IMR-90 (cell line): ENCODE results near the gene SULT1A3. TPM values are rescaled to one million over a fixed set of nuclear protein-coding genes. Genes with fewer than 3 reads are reported as not detected.
"Not testable (repeated sequence)": the region's sequence is repeated elsewhere in the genome, so short reads cannot be mapped to it uniquely, and the experiment has no call there.

Source experiments
- ATAC-seq: fragments of 200-7000 bp; cut with Tn5 transposase; 2 replicates; pipeline ENCODE4 v1.9.1; 2020; ENCODE audit warnings: low read depth, mild to moderate bottlenecking, moderate library complexity
- BruUV-seq: library from RNA; stranded (reverse); fragments of 400-500 nt; replicated peaks from 2 replicates; lab custom pipeline; 2021; lab: Mats Ljungman, UMichigan
- CTCF ChIA-PET: fragments of 300-600 bp; formaldehyde crosslinking; extraction: SDS; loops from one replicate; lab custom pipeline; 2021; ENCODE audit warnings: antibody characterized with exemption; lab: Yijun Ruan, JAX
- POLR2A ChIA-PET: fragments of 300-600 bp; sonication (Branson Sonifier 250); formaldehyde crosslinking; loops from one replicate; lab custom pipeline; 2022; ENCODE audit warnings: antibody characterized with exemption; ENCODE audit not compliant: unreplicated experiment; lab: Charles Lee
- DNase-seq: peaks from one replicate; pipeline ENCODE4 v3.0.0; 2013
- H2AFZ ChIP-seq: replicated peaks from 2 replicates; pipeline ENCODE3; 2013; ENCODE audit warnings: low read length, mild to moderate bottlenecking; ENCODE audit not compliant: poor library complexity
- H2AK5ac ChIP-seq: 2 replicates; pipeline ENCODE4 v1.6.1; 2013; ENCODE audit warnings: low read depth, low read length, inconsistent platforms
- H2AK9ac ChIP-seq: replicated peaks from 2 replicates; pipeline ENCODE3; 2013; ENCODE audit warnings: mild to moderate bottlenecking, low read depth, low read length, moderate library complexity; ENCODE audit not compliant: poor library complexity
- H2BK120ac ChIP-seq: 2 replicates; pipeline ENCODE4 v1.6.1; 2013; ENCODE audit warnings: low read depth, low read length, inconsistent platforms
- H2BK15ac ChIP-seq: 3 replicates; pipeline ENCODE4 v1.6.1; 2013; ENCODE audit warnings: low read depth, low read length, inconsistent platforms
- H2BK20ac ChIP-seq: 2 replicates; pipeline ENCODE4 v1.6.1; 2013; ENCODE audit warnings: low read depth, mild to moderate bottlenecking, inconsistent platforms, low read length, moderate library complexity
- H2BK5ac ChIP-seq: 2 replicates; pipeline ENCODE4 v1.6.1; 2013; ENCODE audit warnings: mild to moderate bottlenecking, low read depth, low read length, inconsistent platforms; ENCODE audit not compliant: poor library complexity, severe bottlenecking
- H3K14ac ChIP-seq: replicated peaks from 2 replicates; pipeline ENCODE4 v1.6.1; 2013; ENCODE audit warnings: low read depth, low read length, inconsistent platforms
- H3K18ac ChIP-seq: 2 replicates; pipeline ENCODE4 v1.6.1; 2013; ENCODE audit warnings: low read depth, low read length, control low read depth
- H3K23ac ChIP-seq: 2 replicates; pipeline ENCODE4 v1.6.1; 2013; ENCODE audit warnings: low read depth, low read length, inconsistent platforms
- H3K27ac ChIP-seq: 2 replicates; pipeline ENCODE4 v1.5.1; 2013; ENCODE audit warnings: mild to moderate bottlenecking, control low read depth, low read length; ENCODE audit not compliant: insufficient read depth
- H3K27me3 ChIP-seq: 2 replicates; pipeline ENCODE4 v1.6.1; 2013; ENCODE audit warnings: low read length; ENCODE audit not compliant: control insufficient read depth, insufficient read depth
- H3K36me3 ChIP-seq: 2 replicates; pipeline ENCODE4 v1.6.1; 2013; ENCODE audit warnings: low read length, mixed read lengths; ENCODE audit not compliant: control insufficient read depth, insufficient read depth
- H3K4ac ChIP-seq: 2 replicates; pipeline ENCODE4 v1.6.1; 2013; ENCODE audit warnings: low read depth, low read length, inconsistent platforms
- H3K4me1 ChIP-seq: 2 replicates; pipeline ENCODE4 v1.6.1; 2013; ENCODE audit warnings: low read length, mixed read lengths; ENCODE audit not compliant: control insufficient read depth, insufficient read depth
- H3K4me2 ChIP-seq: 2 replicates; pipeline ENCODE4 v1.6.1; 2013; ENCODE audit warnings: low read depth, mild to moderate bottlenecking, control low read depth, low read length, moderate library complexity
- H3K4me3 ChIP-seq: 2 replicates; pipeline ENCODE4 v1.5.1; 2013; ENCODE audit warnings: low read depth, mild to moderate bottlenecking, control low read depth, low read length, moderate library complexity; ENCODE audit not compliant: insufficient read depth
- H3K56ac ChIP-seq: 2 replicates; pipeline ENCODE4 v1.6.1; 2013; ENCODE audit warnings: low read length, inconsistent platforms; ENCODE audit not compliant: insufficient read depth; ENCODE audit errors: extremely low read depth
- H3K79me1 ChIP-seq, 2 experiments: 2 replicates each; pipeline ENCODE4 v1.6.1; 2013; ENCODE audit warnings: low read length in 2 of 2, inconsistent platforms in 1 of 2, low read depth in 1 of 2
- H3K9ac ChIP-seq: 2 replicates; pipeline ENCODE4 v1.6.1; 2013; ENCODE audit warnings: low read depth, low read length, control low read depth
- H3K9me1 ChIP-seq: 2 replicates; pipeline ENCODE4 v1.6.1; 2013; ENCODE audit warnings: low read length, inconsistent platforms; ENCODE audit not compliant: insufficient read depth
- H3K9me3 ChIP-seq: 2 replicates; pipeline ENCODE4 v1.6.1; 2013; ENCODE audit warnings: low read length; ENCODE audit not compliant: control insufficient read depth, insufficient read depth
- H4K20me1 ChIP-seq: 2 replicates; pipeline ENCODE4 v1.6.1; 2013; ENCODE audit warnings: low read length, inconsistent platforms; ENCODE audit not compliant: insufficient read depth
- H4K5ac ChIP-seq: 2 replicates; pipeline ENCODE4 v1.6.1; 2013; ENCODE audit warnings: mild to moderate bottlenecking, low read depth, low read length, control low read depth
- H4K8ac ChIP-seq, 2 experiments: 2 replicates each; pipeline ENCODE4 v1.6.1; 2013; ENCODE audit warnings: low read depth in 2 of 2, low read length in 2 of 2, control low read depth in 1 of 2, inconsistent platforms in 1 of 2
- H4K91ac ChIP-seq: 2 replicates; pipeline ENCODE4 v1.6.1; 2013; ENCODE audit warnings: low read depth, low read length, inconsistent platforms; ENCODE audit not compliant: insufficient read depth
- whole genome bisulfite sequencing, 2 experiments: methylation state at CpG; one replicate each; pipeline versions ENCODE4 v1.1.5 to v1.1.7; 2013; ENCODE audit warnings: missing lambda C conversion rate in 2 of 2; ENCODE audit not compliant: insufficient read length in 1 of 2; ENCODE audit errors: extremely low coverage in 2 of 2; 5-methylcytosine and 5-hydroxymethylcytosine counted together
- dilution Hi-C: fragments of 300-500 bp; cut with HindIII; formaldehyde crosslinking; loops from one replicate; pipeline ENCODE4 v1.14.3; 2018; ENCODE audit warnings: low sequenced_read_pairs; ENCODE audit not compliant: unreplicated experiment
- in situ Hi-C: fragments of 300-500 bp; cut with MboI; formaldehyde crosslinking; loops from 3 replicates; pipeline ENCODE4 v1.14.3; 2019; ENCODE audit warnings: low sequenced_read_pairs, inconsistent platforms, mixed read lengths
- intact Hi-C: fragments of 100-400 bp; cut with micrococcal nuclease; formaldehyde crosslinking; loops from 2 replicates; pipeline ENCODE4 v1.10.0; 2022
- microRNA-seq, 2 experiments: library from miRNA; stranded (forward) in 1 of 2; unstranded in 1 of 2; fragments of 10-50 nt in 1 of 2; fragments of <30 nt in 1 of 2; gene quantifications in 1 of 2; microRNA quantifications in 1 of 2; one replicate each; pipeline versions ENCODE3 to v1.1.0; 2013 to 2020; ENCODE audit not compliant: insufficient read depth in 1 of 2, insufficient read length in 1 of 2, unreplicated experiment in 1 of 2
- polyA plus RNA-seq, 3 experiments: library from polyadenylated mRNA; depleted of rRNA; stranded (reverse); fragments of >200 nt; gene quantifications; 2 replicates each; pipeline ENCODE4 v1.2.3, GENCODE V29; 2012; ENCODE audit warnings: low replicate concordance in 1 of 3
- small RNA-seq, 5 experiments: library from RNA; depleted of rRNA; stranded (forward); fragments of <200 nt; gene quantifications; one replicate each; pipeline ENCODE3, GENCODE V24; 2012
- total RNA-seq: library from RNA; depleted of rRNA; stranded (reverse); fragments of >200 nt; gene quantifications from 2 replicates; pipeline ENCODE4 v1.2.3, GENCODE V29; 2012; rRNA removed

SULT1A3 gene
- total and polyA plus RNA-seq, 2 of the 4 experiments (the other 2 are of a cell fraction), result 0.18 to 17.2 TPM

DNA sequence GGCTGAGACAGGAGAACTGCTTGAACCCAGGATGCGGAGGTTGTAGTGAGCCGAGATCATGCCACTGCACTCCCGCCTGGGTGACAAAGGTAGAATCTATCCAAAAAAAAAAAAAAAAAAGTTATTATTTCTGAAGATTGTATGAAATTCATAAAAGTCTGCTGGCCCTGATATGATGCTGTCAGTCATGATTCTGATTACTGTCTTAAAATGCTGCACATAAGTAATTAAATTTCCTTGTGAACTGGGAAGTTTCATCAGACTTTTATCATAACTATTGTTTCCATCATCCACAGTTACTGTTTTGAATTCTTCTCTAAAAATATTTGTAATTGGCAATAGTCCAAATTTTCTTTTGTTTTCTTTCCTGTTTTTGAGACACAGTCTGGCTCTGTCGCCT is 49.3 kb downstream of the SULT1A3 start, which contains the start of gene NPIPB13:
Gene NPIPB13, minus strand, starts transcription at position 101 of the 400 bp plus-strand sequence. CDS start 2,906 bp downstream, outside the sequence.
- POLR2A ChIA-PET, H3K27ac ChIP-seq, CTCF ChIA-PET: not testable (repeated sequence)

More for the DNA sequence above, 49.3 kb downstream of the SULT1A3 start, which contains the start of gene NPIPB13:
- H2AK9ac ChIP-seq, H2BK15ac ChIP-seq, H3K27me3 ChIP-seq, H4K20me1 ChIP-seq, H3K14ac ChIP-seq, H3K4me1 ChIP-seq, ATAC-seq, dilution Hi-C loops, H3K36me3 ChIP-seq, H3K9me1 ChIP-seq, H4K8ac ChIP-seq, H2BK120ac ChIP-seq, H3K4me2 ChIP-seq, intact Hi-C loops, H2BK20ac ChIP-seq, H2BK5ac ChIP-seq, H3K79me1 ChIP-seq, H3K18ac ChIP-seq, H3K4ac ChIP-seq, H4K5ac ChIP-seq, H3K4me3 ChIP-seq, H3K9me3 ChIP-seq, H3K9ac ChIP-seq, H2AK5ac ChIP-seq, H2AFZ ChIP-seq, in situ Hi-C loops, H4K91ac ChIP-seq, H3K56ac ChIP-seq, DNase-seq, H3K23ac ChIP-seq, BruUV-seq: not testable (repeated sequence)
- no CpG with 5 or more reads among the region's 4 CpGs for WGBS, 2 experiments

Small RNA genes within 50 kb of the gene (microRNA-seq; reads per million reads assigned to microRNA genes)
- gene AC106782.4 (ENCODE audit: insufficient read depth, insufficient read length), result not detected

Small RNA genes within 50 kb of the gene (small RNA-seq; reads per million reads assigned to genes)
- 0 reads per million in 5 experiments for gene AC106782.4

Other genes starting within 250 kb of the SULT1A3 start
- 44.2 and 47.0 TPM in 2 replicates for gene TMEM219, start 237.2 kb upstream of the SULT1A3 start, total RNA-seq
- gene TMEM219, start 237.2 kb upstream of the SULT1A3 start, polyA plus RNA-seq (2012; rRNA removed), result 94.3 and 95.3 TPM in 2 replicates
- 31.7 and 32.8 TPM in 2 replicates for gene TAOK2, start 225.4 kb upstream of the SULT1A3 start, total RNA-seq
- 23.0 and 26.4 TPM in 2 replicates for gene TAOK2, start 225.4 kb upstream of the SULT1A3 start, polyA plus RNA-seq (2012; rRNA removed)
- gene HIRIP3, start 203.6 kb upstream of the SULT1A3 start, total RNA-seq, result 5.0 and 5.8 TPM in 2 replicates
- gene HIRIP3, start 203.6 kb upstream of the SULT1A3 start, polyA plus RNA-seq (2012; rRNA removed), result 10.5 and 13.7 TPM in 2 replicates
- gene INO80E, start 203.0 kb upstream of the SULT1A3 start, total RNA-seq, result 42.1 and 42.8 TPM in 2 replicates
- 40.9 and 46.5 TPM in 2 replicates for gene INO80E, start 203.0 kb upstream of the SULT1A3 start, polyA plus RNA-seq (2012; rRNA removed)
- under 0.01 TPM in 1 of 2 replicates, not detected in the other for gene DOC2A, start 188.2 kb upstream of the SULT1A3 start, total RNA-seq
- gene DOC2A, start 188.2 kb upstream of the SULT1A3 start, polyA plus RNA-seq (2012; rRNA removed), result 0.48 and 0.50 TPM in 2 replicates
- not detected in 2 replicates for gene C16orf92, start 176.1 kb upstream of the SULT1A3 start, total RNA-seq
- not detected in 2 replicates for gene C16orf92, start 176.1 kb upstream of the SULT1A3 start, polyA plus RNA-seq (2012; rRNA removed)
- gene TLCD3B, start 168.0 kb upstream of the SULT1A3 start, total RNA-seq, result not detected in 2 replicates
- 0.14 and 0.19 TPM in 2 replicates for gene TLCD3B, start 168.0 kb upstream of the SULT1A3 start, polyA plus RNA-seq (2012; rRNA removed)
- gene ALDOA, start 133.5 kb upstream of the SULT1A3 start, total RNA-seq, result 1,576 and 1,697 TPM in 2 replicates
- 1,990 and 2,139 TPM in 2 replicates for gene ALDOA, start 133.5 kb upstream of the SULT1A3 start, polyA plus RNA-seq (2012; rRNA removed)
- 209 and 222 TPM in 2 replicates for gene PPP4C, start 123.3 kb upstream of the SULT1A3 start, total RNA-seq
- gene PPP4C, start 123.3 kb upstream of the SULT1A3 start, polyA plus RNA-seq (2012; rRNA removed), result 200 and 202 TPM in 2 replicates
- gene TBX6, start 107.3 kb upstream of the SULT1A3 start, total RNA-seq, result not detected in 2 replicates
- 0.06 and 0.10 TPM in 2 replicates for gene TBX6, start 107.3 kb upstream of the SULT1A3 start, polyA plus RNA-seq (2012; rRNA removed)
- 1.1 and 3.1 TPM in 2 replicates for gene YPEL3, start 103.0 kb upstream of the SULT1A3 start, total RNA-seq
- 25.6 and 33.3 TPM in 2 replicates for gene YPEL3, start 103.0 kb upstream of the SULT1A3 start, polyA plus RNA-seq (2012; rRNA removed)
- under 0.01 and 0.28 TPM in 2 replicates for gene GDPD3, start 85.7 kb upstream of the SULT1A3 start, total RNA-seq
- gene GDPD3, start 85.7 kb upstream of the SULT1A3 start, polyA plus RNA-seq (2012; rRNA removed), result 2.8 and 19.5 TPM in 2 replicates
- gene MAPK3, start 76.0 kb upstream of the SULT1A3 start, total RNA-seq, result 22.5 and 30.8 TPM in 2 replicates
- gene MAPK3, start 76.0 kb upstream of the SULT1A3 start, polyA plus RNA-seq (2012; rRNA removed), result 137 and 150 TPM in 2 replicates
- 6.4 and 7.2 TPM in 2 replicates for gene CORO1A, start 15.7 kb upstream of the SULT1A3 start, total RNA-seq
- 13.2 and 16.7 TPM in 2 replicates for gene CORO1A, start 15.7 kb upstream of the SULT1A3 start, polyA plus RNA-seq (2012; rRNA removed)
- gene BOLA2B, start 5.6 kb upstream of the SULT1A3 start, total RNA-seq, result 301 and 407 TPM in 2 replicates
- 90.1 and 121 TPM in 2 replicates for gene BOLA2B, start 5.6 kb upstream of the SULT1A3 start, polyA plus RNA-seq (2012; rRNA removed)
- gene SLX1A, start 5.4 kb upstream of the SULT1A3 start, total RNA-seq, result 8.4 and 11.4 TPM in 2 replicates
- 35.1 and 44.4 TPM in 2 replicates for gene SLX1A, start 5.4 kb upstream of the SULT1A3 start, polyA plus RNA-seq (2012; rRNA removed)
- gene NPIPB13, start 49.2 kb downstream of the SULT1A3 start, total RNA-seq, result 0.28 and 0.54 TPM in 2 replicates
- gene NPIPB13, start 49.2 kb downstream of the SULT1A3 start, polyA plus RNA-seq (2012; rRNA removed), result 4.4 and 4.5 TPM in 2 replicates
- gene CD2BP2, start 156.1 kb downstream of the SULT1A3 start, total RNA-seq, result 29.6 and 34.4 TPM in 2 replicates
- gene CD2BP2, start 156.1 kb downstream of the SULT1A3 start, polyA plus RNA-seq (2012; rRNA removed), result 41.1 and 44.0 TPM in 2 replicates
- 8.1 and 8.4 TPM in 2 replicates for gene TBC1D10B, start 171.2 kb downstream of the SULT1A3 start, total RNA-seq
- gene TBC1D10B, start 171.2 kb downstream of the SULT1A3 start, polyA plus RNA-seq (2012; rRNA removed), result 24.9 and 26.4 TPM in 2 replicates
- not detected in 2 replicates for gene MYL11, start 175.5 kb downstream of the SULT1A3 start, total RNA-seq
- gene MYL11, start 175.5 kb downstream of the SULT1A3 start, polyA plus RNA-seq (2012; rRNA removed), result 1.1 and 1.2 TPM in 2 replicates
- not detected in 2 replicates for gene SEPTIN1, start 183.3 kb downstream of the SULT1A3 start, total RNA-seq
- 0.24 and 0.50 TPM in 2 replicates for gene SEPTIN1, start 183.3 kb downstream of the SULT1A3 start, polyA plus RNA-seq (2012; rRNA removed)
- gene ZNF48, start 196.2 kb downstream of the SULT1A3 start, total RNA-seq, result 6.6 and 6.9 TPM in 2 replicates
- gene ZNF48, start 196.2 kb downstream of the SULT1A3 start, polyA plus RNA-seq (2012; rRNA removed), result 5.8 and 6.7 TPM in 2 replicates
- 5.2 and 5.8 TPM in 2 replicates for gene ZNF771, start 208.4 kb downstream of the SULT1A3 start, total RNA-seq
- gene ZNF771, start 208.4 kb downstream of the SULT1A3 start, polyA plus RNA-seq (2012; rRNA removed), result 10.9 and 16.8 TPM in 2 replicates
- gene DCTPP1, start 230.8 kb downstream of the SULT1A3 start, total RNA-seq, result 23.3 and 24.9 TPM in 2 replicates
- gene DCTPP1, start 230.8 kb downstream of the SULT1A3 start, polyA plus RNA-seq (2012; rRNA removed), result 45.5 and 48.9 TPM in 2 replicates
- 10.4 and 10.6 TPM in 2 replicates for gene SEPHS2, start 246.6 kb downstream of the SULT1A3 start, total RNA-seq
- 25.5 and 31.4 TPM in 2 replicates for gene SEPHS2, start 246.6 kb downstream of the SULT1A3 start, polyA plus RNA-seq (2012; rRNA removed)